KG1 (cell line): ENCODE results near the gene ACVR1B.

ENCODE experiments used
- DNase-seq: peaks from one replicate; lab custom pipeline; 2025; lab: John Stamatoyannopoulos, UW

ACVR1B gene

DNA sequence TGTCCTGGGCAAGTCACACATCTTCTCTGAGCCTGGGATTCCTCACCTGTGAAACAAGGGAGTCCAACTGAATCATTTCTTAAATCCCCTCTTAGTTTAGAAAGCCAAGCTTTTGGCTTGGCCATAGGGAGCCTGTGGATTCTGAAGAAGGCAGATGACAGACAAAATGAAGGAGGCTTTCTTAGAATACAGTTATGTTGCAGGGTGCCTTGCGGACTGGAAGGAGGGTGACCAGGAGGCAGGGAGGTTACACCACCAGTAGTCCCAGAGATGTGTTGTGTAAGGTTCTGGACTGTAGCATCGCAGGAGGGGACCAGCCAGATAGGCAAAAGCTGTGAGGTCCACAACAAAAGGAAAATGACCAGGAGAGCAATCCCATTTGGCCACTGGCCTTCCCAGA is 8.2 kb upstream of the ACVR1B start:
- no peak for DNase-seq

DNA sequence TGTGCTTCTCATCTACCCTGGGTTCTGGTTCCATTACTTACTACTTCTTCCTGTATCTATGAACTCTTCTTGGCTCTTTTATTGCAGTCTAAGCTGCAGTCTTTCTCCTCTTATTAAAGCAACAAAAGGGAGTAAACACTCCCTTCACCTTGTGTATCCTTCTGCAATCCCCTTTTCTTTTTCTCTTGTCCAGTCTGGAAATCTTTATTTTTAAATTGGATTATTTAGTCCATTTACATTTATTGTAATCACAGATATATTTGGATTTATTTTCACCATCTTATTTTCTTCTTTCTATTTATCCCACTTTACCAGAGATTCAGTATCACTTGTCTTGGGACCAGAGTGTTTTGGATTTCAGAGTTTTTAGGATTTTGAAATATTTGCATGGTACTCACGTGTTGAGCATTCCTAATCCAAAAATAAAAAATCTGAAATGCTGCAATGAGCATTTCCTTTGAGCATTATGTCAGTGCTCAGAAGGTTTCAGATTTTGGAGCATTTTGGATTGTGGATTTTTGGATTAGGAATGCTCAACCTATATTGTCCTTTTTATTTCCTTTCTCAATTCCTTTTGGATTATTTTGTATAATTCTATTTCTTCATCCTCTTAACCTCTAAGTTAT is 6.8 kb upstream of the ACVR1B start:
- no peak for DNase-seq

DNA sequence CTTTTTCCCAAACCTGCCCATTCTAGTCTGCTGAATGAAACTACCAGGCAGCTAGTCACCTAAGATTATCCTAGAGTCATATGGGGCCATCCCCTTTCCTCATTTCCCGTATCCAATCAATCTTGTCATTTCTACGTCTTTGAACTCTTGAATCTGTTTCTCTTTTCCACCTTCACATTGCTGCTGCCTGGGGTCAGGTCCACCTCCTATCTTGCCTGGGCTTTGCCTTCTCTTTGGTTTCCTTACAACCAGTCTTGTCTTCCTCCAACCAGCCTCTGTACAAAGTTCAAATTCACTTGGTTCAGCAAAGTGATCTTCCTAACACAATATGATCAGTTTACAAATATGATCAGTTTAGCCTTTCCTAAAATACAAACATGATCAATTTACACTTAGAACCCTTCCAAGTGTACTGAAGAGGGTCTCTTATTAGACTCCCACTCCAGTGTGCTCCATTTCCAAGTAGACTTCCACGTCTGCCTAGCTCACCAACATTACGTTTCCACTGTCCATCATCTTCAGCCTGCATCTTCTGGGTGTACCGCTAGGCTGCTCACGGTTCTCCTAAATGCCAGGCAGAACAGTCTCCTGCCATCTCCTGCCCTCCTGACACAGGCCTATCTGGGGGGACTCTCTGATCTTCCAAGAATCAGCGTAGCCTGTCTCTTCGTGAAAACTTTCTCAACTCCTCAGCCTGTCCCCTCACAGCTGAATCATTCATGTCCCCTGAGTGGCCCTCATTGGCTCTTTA is 4.1 kb upstream of the ACVR1B start:
- no peak for DNase-seq

DNA sequence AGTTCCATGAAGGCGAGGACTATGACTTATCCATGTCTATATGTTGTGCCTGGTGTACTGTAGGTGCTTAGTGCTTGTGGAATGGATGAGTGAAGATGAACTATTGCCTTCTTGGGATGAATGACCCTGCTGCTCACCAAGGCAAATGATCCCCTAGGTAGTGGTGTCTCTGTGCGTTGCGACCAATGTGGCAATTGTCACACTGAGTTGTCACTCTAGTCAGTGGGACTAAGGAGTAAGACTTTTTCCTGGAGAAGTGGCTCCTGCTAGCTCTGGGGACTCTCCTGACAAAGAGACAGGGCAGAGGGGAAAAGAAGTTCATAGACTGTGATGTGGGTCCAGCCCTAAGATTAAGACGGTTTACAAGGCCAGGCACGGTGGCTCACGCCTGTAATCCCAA is 3.4 kb upstream of the ACVR1B start:
- DNase-seq: no peak

DNA sequence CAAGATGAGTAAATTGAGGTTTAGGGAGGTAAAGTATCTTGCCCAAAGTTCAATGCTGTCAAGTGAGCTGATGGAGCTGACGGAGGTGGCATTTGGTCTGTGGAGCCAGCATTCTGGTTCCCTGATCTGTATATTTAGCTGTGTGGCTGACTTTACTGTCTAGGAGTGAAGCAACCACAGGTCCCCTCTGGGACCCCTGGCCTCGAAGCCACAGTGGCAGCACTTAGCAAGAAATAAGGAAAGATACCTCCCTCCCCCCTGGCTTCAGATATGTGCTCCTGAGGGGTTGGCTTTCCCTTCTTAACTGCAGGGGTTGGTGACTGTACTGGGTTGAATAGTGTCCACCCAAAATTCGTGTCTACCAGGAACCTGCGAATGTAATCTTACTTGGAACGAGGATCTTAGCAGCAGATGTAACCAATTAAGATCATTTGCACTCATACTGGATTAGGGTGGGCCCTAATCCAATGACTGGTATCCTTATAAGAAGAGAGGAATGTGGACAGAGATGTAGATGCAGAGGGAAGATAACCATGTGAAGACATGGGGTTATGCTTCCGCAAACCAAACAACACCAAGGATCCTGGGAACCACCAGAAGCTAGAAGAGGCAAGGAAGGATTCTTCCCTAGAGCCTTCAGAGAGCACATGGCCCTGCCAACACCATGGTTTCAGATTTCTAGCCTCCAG is 2.0 kb upstream of the ACVR1B start:
- DNase-seq: no peak

DNA sequence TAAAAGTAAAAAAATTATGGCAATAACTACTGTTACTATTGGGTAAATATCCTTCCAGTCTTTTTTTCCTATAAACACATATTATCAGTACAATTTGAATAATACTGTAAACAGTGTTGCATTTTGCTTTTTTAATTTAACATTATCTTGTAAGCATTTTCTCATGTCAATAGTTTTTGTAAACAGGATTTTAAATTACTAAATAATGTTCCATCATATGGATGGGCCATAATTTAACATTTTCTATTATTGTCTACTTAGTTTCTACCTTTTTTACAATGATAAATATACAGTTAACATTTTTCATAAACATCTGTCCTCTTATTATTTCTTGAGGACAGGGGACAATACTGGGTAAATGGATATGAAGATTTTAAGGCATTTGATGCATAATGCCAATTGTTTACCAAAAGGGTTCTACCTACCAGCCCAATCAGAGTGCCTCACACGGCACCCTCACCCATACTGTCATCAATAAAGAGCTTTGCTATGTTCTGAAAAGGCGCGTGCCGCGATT is 759 bp upstream of the ACVR1B start:
- no peak for DNase-seq

DNA sequence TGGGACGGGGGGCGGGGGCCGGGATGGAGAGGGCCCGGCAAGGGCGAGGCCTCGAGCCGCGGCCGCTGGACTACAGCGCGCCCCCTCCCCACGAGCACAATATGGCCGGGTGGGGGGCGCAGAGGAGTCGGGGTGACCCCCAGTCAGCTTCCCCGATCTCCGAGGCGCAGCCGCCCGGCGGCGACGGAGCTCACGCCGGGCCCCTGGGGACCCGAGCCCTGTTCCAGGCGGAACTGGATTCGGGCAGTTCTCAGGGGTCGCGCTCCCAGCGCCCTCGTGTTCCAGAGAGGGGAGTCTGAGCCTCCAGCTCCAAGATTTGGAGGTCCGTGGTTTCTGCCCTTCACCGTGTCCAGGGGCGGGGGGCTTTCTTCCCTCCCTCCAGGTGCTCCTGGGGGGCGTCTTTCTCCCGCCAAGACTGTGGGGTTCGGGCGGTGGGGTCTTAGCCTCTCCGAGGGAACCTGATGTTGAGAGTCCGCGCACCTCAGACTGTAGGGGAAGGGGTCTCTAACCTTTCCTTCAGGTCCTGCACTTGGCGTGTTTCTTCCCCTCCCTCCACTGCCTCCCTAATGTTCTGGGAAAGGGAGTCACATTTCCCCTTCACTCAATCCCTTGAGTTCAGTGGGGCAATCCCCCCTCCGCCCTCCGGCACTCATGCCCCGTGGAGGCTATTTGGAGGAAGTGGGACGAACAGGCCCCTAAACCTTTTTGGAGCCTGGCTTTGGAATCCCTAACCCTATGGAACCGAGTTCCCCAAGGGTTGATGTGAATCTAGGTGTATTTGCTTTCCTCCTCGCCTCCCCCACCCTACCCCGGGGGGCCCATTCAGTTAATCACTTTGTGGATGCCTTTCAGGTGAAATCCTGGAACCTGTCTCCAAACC is 584 bp downstream of the ACVR1B start:
- DNase-seq: no peak

DNA sequence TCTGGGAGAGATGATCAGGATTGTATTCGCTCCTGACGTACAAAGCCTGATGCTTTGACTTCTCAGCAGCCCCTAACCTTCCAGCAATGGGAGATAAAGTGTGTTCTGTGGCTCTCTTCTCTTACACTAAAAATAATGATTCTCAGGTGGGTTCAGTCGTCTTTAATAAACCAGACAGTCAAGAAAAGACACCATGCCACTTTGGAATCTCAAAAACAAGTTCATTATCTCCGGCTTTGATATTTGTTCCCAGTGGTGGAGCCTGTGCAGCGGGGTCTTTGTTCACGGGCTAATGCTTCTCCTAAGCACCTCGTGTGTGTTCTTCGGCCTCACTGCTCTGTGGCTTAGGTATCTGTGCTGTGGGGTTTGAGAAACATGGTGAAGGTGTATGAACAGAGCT is 1.6 kb downstream of the ACVR1B start:
- DNase-seq: no peak

DNA sequence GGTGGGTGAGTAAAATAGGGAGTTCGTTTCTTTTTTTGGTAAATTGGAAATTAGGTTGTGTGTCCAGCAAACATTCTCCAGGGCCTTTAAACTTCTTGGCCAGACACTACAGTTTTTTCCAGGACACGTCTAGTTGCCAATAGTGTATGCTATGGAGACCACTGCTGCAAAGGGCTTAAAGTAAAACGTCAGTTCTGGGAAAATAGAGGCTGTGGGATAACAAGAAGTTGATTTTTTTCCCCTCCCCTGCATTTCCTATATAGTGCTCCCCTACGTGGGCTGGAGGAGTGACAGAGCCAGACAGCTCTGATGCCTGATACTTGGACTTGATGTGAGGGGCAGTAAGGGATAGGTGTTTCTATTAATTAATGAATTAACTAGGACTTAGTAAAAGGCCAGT is 2.4 kb downstream of the ACVR1B start:
- no peak for DNase-seq

DNA sequence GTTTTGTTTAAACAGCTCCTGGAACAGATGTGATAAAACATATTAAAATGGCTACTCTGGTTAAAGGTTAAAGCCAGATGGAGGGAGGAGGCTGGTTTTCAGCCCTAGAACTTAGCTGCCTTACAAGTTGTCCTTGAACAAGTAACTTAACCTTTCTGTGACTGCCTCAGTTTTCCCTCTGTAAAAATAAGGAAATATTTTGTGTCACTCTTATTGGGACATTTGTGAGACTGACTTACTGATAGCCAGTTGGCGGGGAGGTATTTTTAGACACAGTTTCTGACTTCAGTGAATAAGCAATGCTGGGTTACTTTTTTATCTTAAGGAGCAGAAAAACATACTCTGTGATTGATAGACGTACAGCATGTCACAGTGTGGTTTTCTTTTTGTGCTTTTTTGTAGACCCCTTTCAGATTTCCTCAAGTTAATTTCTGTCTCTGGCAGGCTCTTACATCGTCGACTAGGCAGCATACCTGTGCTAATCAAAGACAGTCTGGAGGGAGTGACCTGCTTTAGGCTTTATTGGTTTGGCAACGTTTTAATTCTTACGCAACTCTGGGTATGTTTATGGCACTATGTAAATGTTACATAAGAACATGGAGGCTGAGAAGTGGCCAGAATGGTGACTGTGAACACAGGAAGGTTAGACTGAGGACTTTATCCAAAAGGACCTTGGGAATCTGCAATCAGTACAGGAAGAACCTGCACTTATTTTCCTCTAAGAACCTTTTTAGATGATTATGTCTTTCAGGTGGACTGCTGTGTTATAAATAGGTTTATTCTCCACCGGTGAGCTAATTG is 3.3 kb downstream of the ACVR1B start:
- DNase-seq: no peak

DNA sequence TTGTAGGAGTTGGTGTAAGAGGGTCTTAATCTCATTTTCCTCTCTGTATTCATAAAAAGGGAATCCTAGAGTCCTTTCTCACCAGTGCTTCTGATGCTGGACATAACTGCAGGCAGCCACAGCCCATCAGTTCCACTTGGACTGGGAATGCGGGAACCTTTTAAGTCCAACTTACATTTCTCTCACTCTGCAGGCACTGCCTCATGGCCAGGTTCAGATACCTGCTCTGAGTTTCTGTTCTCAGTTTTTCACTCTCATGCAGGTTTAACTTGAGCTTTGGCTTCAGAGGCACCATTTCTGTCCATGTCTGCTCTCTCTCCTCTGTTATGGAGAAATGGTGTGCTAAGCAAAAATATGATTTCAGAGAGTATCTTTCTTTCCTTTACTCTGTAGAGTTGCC is 4.2 kb downstream of the ACVR1B start:
- no peak for DNase-seq

DNA sequence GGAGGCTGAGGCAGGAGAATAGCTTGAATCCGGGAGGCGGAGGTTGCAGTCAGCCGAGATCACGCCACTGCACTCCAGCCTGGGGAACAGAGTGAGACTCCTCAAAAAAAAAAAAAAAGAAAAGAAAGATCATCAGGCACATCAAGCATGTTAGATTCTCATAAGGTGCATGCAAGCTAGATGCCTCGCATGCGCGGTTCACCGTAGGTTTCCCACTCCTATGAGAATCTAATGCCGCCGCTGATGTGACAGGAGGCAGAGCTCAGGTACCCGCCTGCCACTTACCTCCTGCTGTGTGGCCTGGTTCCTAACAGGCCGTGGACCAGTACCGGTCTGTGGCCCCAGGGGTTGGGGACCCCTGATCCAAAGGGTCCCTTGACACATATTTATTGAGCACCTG is 7.0 kb downstream of the ACVR1B start:
- no peak for DNase-seq

DNA sequence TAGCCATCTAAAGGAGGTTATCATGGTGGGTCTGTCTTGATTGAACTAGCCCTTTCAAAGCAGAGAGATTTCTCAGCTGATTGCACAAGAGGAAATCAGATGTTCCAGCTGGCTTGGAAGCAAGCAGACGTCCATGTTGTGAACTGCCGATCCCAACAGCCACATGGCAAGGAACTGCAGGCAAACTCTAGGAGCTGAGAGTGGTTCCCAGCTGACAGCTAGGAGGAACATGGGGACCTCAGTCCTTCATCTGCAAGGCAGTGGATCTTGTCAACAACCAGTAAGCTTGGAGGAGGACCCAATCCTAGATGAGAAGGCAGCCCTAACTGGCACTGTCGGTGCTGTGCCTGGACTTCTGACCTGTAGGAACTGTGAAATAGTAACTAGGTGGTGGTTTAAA is 7.7 kb downstream of the ACVR1B start:
- DNase-seq: no peak

DNA sequence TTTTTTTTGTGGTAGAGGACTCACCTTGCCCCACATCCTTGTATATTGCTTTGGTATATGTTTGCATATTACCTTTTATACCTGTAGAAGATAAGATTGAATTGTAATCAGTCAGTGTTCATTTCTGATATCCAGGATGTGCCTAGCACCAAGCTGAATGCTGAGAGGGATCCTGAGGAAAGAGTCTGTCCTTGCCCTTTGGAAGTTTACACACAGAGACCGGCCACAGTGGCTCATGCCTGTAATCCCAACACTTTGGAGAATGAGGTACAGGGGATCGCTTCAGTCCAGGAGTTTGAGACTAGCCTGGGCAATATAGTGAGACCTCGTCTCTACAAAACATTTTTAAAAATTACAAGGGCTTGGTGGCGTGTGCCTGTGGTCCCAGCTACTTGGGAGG is 8.4 kb downstream of the ACVR1B start:
- DNase-seq: no peak

DNA sequence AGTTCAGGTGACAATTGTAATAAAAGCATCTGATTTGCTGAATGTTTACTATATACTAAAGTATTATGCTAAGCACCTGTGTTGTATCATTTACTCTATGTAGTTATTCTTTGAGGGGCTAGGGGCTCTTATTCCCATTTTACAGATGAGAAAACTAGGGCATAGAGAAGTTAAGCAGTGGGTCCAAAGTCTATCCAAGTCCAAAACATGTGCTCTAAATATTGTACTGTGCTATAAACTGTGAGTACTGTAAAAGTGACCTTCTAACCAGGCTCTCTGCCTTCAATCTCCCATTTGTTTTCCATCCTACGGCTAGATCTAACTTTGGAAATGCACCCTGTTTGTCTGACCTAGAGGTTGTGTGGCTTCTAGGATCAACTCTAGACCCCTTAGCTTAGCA is 9.0 kb downstream of the ACVR1B start:
- no peak for DNase-seq

DNA sequence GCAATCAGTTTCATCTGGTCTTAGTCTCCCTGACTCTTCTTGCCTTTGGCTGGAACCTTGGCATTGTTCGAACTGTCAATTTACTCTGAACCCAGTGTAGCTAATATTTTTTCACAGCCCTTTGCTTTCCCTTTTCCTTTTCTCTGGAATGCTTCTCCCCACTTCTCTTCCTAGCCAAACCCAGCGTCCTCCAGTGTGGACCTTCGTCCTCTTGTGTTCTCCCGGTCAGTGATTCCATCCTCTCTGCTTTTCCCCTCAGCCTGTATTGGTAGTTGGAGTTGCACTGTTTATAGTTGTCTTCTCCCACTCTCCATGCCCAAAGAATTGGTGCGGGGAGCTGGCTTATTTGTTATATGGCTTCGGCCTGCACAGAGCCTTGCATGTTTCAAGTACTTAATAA is 9.4 kb downstream of the ACVR1B start:
- no peak for DNase-seq

DNA sequence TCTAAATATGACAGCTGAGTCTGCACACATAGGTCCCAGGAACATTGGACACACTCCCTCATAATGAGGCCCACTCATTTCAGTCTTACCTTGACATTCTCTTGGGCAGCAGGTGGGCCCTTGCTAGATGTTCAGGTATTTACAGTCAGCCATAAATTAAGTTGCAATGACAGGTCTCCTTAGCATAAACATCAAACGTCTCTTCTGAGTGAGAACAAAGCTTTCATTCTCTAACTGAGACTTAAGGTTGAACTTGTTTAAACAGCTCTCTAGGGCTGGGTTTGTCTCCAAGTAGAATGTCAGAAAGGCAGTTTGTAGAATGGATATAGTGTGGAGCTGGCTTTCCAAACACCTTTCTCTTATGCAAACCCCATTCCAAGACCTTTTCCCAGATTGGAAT is 10.3 kb downstream of the ACVR1B start:
- DNase-seq: no peak

DNA sequence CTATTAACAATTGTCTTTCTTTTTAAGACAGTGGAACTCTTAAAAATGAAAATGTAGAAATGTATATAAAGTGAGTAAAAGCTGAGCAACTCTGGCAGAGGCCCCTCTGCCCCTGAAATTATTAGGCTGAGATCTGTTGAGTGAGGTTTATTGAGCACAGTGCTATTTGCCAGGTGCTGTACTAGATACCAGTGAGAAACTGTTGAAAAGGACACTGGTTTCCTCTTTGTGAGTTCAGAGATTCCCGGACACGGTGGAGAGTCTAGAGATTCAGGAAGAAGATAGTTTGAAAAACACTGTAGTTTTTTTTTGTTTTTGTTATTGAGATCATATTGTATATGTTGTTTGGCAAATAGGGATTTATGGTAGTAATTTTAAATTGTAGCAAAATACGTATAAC is 11.2 kb downstream of the ACVR1B start:
- DNase-seq: no peak

DNA sequence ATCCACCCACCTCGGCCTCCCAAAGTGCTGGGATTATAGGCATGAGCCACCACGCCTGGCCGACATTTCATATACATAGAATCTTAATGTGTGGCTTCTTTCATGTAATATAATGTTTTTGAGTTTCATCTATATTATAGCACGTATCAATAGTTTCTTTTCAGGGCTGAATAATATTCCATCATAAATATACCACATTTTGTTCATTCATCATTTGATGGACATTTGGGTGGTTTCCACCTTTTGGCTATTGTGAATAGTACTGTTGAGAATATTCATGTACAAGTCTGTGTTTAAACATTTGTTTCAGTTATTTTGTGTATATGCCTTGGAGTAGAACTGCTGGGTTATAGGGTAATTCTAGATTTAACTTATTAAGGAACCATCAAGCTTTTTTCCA is 12.0 kb downstream of the ACVR1B start:
- no peak for DNase-seq

DNA sequence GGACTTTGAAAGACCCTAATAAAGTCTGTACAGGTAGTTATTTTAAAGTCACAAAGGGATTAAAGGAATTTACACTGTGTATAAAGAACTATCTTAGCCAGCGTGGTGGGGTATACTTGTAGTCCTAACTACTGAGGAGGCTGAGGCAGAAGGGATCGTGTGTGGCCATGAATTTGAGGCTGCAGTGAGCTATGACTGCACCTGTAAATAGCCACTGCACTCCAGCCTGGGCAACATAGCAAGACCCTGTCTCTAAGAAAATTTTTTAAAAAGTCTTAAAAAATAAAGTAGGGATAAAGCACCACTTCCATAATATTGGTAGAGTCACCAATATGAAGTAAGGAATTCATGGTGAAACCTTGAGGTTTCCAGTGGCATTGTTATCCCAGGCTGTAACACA is 18.1 kb downstream of the ACVR1B start:
- DNase-seq: no peak

DNA sequence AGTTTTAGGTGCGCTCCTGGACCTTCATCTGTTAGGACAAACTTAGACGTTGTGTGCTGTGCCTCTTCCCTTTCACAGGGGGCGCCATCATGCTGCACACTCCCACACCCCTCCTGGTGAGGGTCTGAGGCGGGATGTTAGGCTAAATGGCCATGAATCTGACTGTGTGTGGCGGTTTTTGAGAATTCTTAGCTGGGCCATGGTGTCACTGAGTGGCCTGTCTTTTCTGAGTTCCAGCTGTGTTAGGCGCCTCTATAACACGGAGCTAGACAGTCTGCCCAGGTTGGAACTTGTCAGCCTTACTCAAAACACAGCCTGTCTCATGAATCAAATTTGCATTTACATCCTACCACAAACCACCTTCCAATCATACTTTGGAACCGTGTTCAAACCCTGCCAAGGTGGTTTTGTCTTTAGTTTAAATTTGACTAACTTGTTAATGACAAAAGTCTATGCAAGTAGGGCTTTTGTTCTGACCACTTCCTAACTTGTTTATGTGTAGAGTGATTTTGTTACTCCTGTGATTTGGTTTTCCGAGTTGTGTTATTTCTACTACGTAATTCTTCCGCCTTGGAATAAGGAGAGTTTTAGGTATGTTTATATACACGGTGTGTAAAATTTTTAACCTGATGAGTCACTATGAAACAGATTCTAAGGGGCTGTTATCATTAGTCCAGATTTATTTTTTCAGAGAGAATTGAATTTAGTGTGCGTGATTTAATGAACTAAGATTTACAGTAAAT is 19.6 kb downstream of the ACVR1B start:
- no peak for DNase-seq
